ENCODE measurements around the gene MERTK. TPM values are rescaled to one million over a fixed set of nuclear protein-coding genes. Genes with fewer than 3 reads are reported as not detected.

Gene MERTK
- total RNA-seq, 1 experiment from 2014 or later: 39.2 TPM

GRCh38 chr2:111990375-111990774 lies 92.0 kb downstream of the MERTK start:
- Histone ChIP-seq H3K27me3 (replicated peaks; ENCODE audit: control insufficient read depth, insufficient read depth, low read length) (no peaks in the 10 kb centered on the region), H3K4me1 (peaks cover 51% of the 10 kb centered on the region), H3K36me3 (ENCODE audit: control insufficient read depth, insufficient read depth, low read length) (peaks cover 2% of the 10 kb centered on the region; the same call in 1 of the 2 replicates), H3K4me3 (ENCODE audit: low read depth, low read length) (no peak overlapping the region), H3K9me3 (no peaks in the 10 kb centered on the region)
- Mint-ChIP-seq H3K9me3 (ENCODE audit: unreplicated experiment) (no peaks in the 10 kb centered on the region), H3K27ac (ENCODE audit: unreplicated experiment) (no peak overlapping the region), H3K27me3 (ENCODE audit: insufficient read depth, unreplicated experiment) (no peaks in the 10 kb centered on the region), H3K4me3 (ENCODE audit: unreplicated experiment) (no peak overlapping the region), H3K4me1 (ENCODE audit: low read depth, unreplicated experiment) (peaks cover 37% of the 10 kb centered on the region), H3K36me3 (ENCODE audit: insufficient read depth, unreplicated experiment) (peaks cover 76% of the 10 kb centered on the region)
- DNase-seq: no peak
- TF ChIP-seq CTCF (IDR thresholded peaks at IDR 0.05; ENCODE audit: insufficient read depth in 1 of 2, low read depth in 1 of 2, low read length in 1 of 2, severe bottlenecking in 1 of 2, unreplicated experiment in 1 of 2): no peak
- intact Hi-C loops (cut with micrococcal nuclease; ENCODE audit: unreplicated experiment): no loop called here
- CTCF ChIA-PET: no interaction called here
- no TSS peak for BruUV-seq (replicated peaks)
- POLR2A ChIA-PET: no interaction called here

DNA sequence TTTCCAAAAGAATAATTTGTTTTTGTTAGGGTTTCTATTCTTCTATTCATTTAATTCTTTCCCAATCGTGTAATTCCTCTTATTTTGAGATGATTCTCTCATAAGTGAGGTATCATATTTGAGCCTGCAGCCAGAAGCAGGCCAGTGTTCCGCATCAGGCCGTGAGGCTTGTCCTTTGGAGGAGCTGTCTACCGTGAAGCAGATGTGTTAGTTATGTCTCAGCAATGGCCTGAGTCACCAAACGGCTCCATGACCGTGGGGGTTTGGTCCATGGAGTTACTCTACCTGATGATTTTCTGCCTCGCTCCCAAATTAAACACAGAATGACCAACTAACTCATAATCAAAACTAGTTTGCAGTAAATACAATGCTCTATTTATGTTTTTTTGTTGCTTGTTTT lies 92.4 kb downstream of the MERTK start:
- DNase-seq: no peak
- intact Hi-C loops (cut with micrococcal nuclease; ENCODE audit: unreplicated experiment): no loop called here
- Mint-ChIP-seq H3K27me3 (ENCODE audit: insufficient read depth, unreplicated experiment) (no peaks in the 10 kb centered on the region), H3K27ac (ENCODE audit: unreplicated experiment) (no peak overlapping the region), H3K9me3 (ENCODE audit: unreplicated experiment) (no peaks in the 10 kb centered on the region), H3K4me3 (ENCODE audit: unreplicated experiment) (no peak overlapping the region), H3K36me3 (ENCODE audit: insufficient read depth, unreplicated experiment) (peaks cover 76% of the 10 kb centered on the region), H3K4me1 (ENCODE audit: low read depth, unreplicated experiment) (peaks cover 32% of the 10 kb centered on the region)
- ChIA-PET POLR2A (no interaction called here), CTCF (no interaction called here)
- H3K4me1 ChIP-seq: peaks cover 51% of the 10 kb centered on the region
- H3K4me3 ChIP-seq (ENCODE audit: low read depth, low read length): no peak overlapping the region
- no peaks in the 10 kb centered on the region for H3K9me3 ChIP-seq
- no TSS peak for BruUV-seq (replicated peaks)
- no peak for TF ChIP-seq CTCF (IDR thresholded peaks at IDR 0.05; ENCODE audit: insufficient read depth in 1 of 2, low read depth in 1 of 2, low read length in 1 of 2, severe bottlenecking in 1 of 2, unreplicated experiment in 1 of 2)
- peaks cover 2% of the 10 kb centered on the region; the same call in 1 of the 2 replicates for H3K36me3 ChIP-seq (ENCODE audit: control insufficient read depth, insufficient read depth, low read length)
- no peaks in the 10 kb centered on the region for H3K27me3 ChIP-seq (replicated peaks; ENCODE audit: control insufficient read depth, insufficient read depth, low read length)

DNA sequence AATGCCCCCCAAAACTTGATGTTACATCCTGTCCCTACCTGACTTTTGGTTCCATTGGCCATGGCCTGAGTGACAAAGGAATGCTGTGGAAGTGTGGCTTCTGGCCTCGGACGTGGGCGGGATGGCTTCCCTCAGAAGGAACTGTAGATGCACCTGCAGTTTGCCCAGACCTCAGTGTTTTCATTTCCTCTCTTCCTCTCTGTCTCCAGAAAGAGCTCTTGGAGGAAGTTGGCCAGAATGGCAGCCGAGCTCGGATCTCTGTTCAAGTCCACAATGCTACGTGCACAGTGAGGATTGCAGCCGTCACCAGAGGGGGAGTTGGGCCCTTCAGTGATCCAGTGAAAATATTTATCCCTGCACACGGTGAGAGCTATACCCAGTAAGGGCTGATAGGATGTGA lies 95.6 kb downstream of the MERTK start:
- Mint-ChIP-seq H3K4me3 (ENCODE audit: unreplicated experiment) (no peak overlapping the region), H3K27me3 (ENCODE audit: insufficient read depth, unreplicated experiment) (no peaks in the 10 kb centered on the region), H3K27ac (ENCODE audit: unreplicated experiment) (peak overlapping the region; percentile 74), H3K36me3 (ENCODE audit: insufficient read depth, unreplicated experiment) (peaks cover 79% of the 10 kb centered on the region), H3K4me1 (ENCODE audit: low read depth, unreplicated experiment) (peaks cover 9% of the 10 kb centered on the region), H3K9me3 (ENCODE audit: unreplicated experiment) (no peaks in the 10 kb centered on the region)
- POLR2A ChIA-PET: no interaction called here
- peaks cover 20% of the 10 kb centered on the region for H3K4me1 ChIP-seq
- no peak for TF ChIP-seq CTCF (IDR thresholded peaks at IDR 0.05; ENCODE audit: insufficient read depth in 1 of 2, low read depth in 1 of 2, low read length in 1 of 2, severe bottlenecking in 1 of 2, unreplicated experiment in 1 of 2)
- no peak overlapping the region for H3K4me3 ChIP-seq (ENCODE audit: low read depth, low read length)
- CTCF ChIA-PET: no interaction called here
- intact Hi-C loops (cut with micrococcal nuclease; ENCODE audit: unreplicated experiment): no loop called here
- no peaks in the 10 kb centered on the region for H3K27me3 ChIP-seq (replicated peaks; ENCODE audit: control insufficient read depth, insufficient read depth, low read length)
- BruUV-seq (replicated peaks): no TSS peak
- H3K36me3 ChIP-seq (ENCODE audit: control insufficient read depth, insufficient read depth, low read length): peaks cover 4% of the 10 kb centered on the region; the same call in 1 of the 2 replicates
- DNase-seq: no peak
- H3K9me3 ChIP-seq: no peaks in the 10 kb centered on the region

Data from Caco-2 (cell line).